Fibroblast of upper back skin (primary cell): ENCODE measurements around the gene FLRT2.

Experiments
- DNase-seq: peaks from one replicate; pipeline ENCODE4 v3.0.0-alpha.2; 2013

FLRT2 gene

GRCh38 chr14:85601246-85601645 is 71.3 kb downstream of the FLRT2 start:
- DNase-seq, result no peak

DNA sequence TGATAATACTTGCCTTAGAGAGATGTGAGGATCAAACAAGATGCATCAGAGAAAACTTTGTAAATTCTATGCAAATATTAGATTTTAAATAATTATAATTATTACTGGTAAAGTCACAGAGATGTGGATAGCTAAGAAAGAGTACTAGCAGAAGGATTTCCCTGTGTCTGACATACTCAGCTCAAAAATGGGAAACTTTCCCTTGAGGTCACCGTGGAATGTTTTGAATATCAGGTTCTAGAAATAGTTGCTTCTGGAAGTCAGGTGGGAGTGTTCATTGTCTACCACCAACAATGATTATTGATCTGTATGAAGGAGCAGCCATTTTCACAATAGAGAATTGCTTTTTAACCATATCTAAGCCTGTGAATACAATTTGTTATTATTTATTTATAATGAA is 71.7 kb downstream of the FLRT2 start:
- DNase-seq, result no peak

- DNase-seq, result no peak
These were observed 72.4 kb downstream of the FLRT2 start for GRCh38 chr14:85602345-85602744.

GRCh38 chr14:85604021-85604420 is 74.1 kb downstream of the FLRT2 start:
- DNase-seq, result no peak

- DNase-seq, result no peak
These were observed 74.8 kb downstream of the FLRT2 start for GRCh38 chr14:85604714-85605113.

- peak; percentile 77 for DNase-seq
These were observed 77.7 kb downstream of the FLRT2 start for GRCh38 chr14:85607651-85608081.

GRCh38 chr14:85613496-85613895 is 83.6 kb downstream of the FLRT2 start:
- no peak for DNase-seq

- no peak for DNase-seq
These were observed 86.5 kb downstream of the FLRT2 start for GRCh38 chr14:85616386-85616885.

- no peak for DNase-seq
These were observed 86.9 kb downstream of the FLRT2 start for GRCh38 chr14:85616886-85617285.

DNA sequence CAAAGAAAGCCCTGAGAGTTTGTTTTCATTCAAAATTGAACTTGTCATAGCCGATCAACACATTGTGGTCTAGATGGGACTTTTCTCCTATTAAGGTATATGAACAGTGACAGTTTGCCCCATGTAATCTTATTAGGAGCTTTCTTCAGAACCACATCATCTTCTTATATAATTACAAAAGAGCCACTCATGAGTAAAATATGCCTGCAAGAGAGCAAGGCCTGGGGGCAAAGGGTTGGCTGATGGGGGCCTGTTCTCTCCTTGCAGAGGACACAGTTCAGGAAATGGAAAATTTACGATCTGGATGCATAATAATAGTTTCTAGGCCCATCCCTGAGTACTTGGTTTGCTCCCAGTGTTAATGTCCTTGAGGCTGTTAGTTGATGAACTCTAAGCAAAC is 87.8 kb downstream of the FLRT2 start:
- no peak for DNase-seq

DNA sequence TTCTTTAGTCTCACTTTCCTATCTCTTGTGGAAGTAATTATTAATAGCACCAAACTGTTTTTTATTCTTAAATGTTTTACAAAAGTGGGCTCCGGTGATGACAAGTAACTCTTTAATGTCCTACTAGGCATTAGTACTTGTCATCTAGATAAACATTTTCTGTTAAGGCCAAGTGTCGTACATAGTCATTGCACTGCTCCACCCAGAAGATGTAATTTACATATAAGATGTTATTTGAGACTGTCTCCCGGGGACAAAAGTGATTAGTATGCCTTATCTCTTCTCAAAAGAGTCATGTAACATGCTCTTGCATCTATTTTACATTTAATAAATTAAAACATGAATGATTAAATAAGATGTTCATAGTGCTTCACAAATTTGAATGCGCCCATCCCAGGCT is 88.4 kb downstream of the FLRT2 start:
- DNase-seq, result no peak

- DNase-seq, result no peak
These were observed 89.0 kb downstream of the FLRT2 start for GRCh38 chr14:85618978-85619377.

DNA sequence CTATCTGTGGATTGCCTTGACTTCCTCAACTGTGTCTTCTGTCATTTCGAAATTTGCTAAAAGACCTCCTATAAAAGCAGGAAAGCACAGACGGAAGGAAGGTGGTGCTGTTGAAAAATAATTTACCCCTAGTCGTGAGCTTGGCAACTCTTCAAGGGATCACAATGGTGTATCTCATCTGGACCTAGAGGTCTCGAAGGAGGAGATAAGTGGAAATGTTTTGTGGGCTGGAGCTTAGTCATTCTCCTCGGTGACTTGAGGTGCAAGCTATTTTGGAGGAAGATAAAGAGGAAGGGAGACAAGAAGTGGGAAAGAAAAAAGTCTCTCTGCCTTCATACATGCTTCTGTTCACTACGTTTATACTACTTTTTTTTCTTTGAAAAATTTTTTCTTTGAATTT is 89.9 kb downstream of the FLRT2 start:
- no peak for DNase-seq

DNA sequence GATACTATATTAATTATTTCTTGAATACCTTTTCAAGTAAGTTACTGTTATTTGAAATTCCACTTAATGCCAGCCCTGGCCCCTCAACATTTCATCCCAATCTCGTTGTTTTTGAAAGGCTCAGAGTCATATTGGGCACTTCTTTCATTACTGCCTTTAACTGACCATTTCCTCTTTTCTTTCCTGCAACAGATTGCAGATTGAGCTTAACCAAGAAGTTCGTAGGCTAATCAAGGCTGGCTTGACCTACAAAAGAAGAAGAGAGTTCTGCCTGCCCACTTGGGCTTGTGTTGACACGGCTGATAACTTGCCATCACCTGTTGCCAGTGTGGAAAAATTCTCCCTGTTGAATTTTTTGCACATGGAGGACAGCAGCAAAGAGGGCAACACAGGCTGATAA is 91.0 kb downstream of the FLRT2 start:
- DNase-seq, result no peak

GRCh38 chr14:85622106-85622505 is 92.2 kb downstream of the FLRT2 start:
- DNase-seq, result no peak

DNA sequence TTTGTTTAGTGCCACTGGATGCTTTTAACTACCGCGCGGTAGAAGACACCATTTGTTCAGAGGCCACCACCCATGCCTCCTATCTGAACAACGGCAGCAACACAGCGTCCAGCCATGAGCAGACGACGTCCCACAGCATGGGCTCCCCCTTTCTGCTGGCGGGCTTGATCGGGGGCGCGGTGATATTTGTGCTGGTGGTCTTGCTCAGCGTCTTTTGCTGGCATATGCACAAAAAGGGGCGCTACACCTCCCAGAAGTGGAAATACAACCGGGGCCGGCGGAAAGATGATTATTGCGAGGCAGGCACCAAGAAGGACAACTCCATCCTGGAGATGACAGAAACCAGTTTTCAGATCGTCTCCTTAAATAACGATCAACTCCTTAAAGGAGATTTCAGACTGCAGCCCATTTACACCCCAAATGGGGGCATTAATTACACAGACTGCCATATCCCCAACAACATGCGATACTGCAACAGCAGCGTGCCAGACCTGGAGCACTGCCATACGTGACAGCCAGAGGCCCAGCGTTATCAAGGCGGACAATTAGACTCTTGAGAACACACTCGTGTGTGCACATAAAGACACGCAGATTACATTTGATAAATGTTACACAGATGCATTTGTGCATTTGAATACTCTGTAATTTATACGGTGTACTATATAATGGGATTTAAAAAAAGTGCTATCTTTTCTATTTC is 93.2 kb downstream of the FLRT2 start:
- no peak for DNase-seq

GRCh38 chr14:85625925-85626585 is 96.1 kb downstream of the FLRT2 start:
- DNase-seq, result no peak

GRCh38 chr14:85634205-85634604 is 104.3 kb downstream of the FLRT2 start:
- DNase-seq, result peak; percentile 39

DNA sequence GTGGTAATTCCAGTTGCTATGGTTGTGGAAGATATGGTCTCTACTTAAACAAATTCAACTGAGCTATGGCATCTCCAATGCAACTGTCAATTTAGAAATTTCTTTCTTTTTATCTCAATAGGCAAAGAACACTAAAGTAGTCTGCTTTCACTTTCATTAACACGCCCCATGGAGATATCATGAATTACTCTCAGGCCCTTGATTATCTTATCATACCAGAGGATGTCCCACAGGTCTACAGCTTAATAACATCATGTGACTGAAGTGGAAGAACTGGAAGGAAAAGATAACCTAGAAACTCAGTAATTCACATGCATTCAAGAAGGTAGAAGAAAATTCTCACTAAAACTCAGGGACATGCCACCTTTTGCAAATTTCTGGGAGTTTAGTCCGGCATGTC is 114.3 kb downstream of the FLRT2 start:
- no peak for DNase-seq

- DNase-seq, result no peak
These were observed 123.1 kb downstream of the FLRT2 start for GRCh38 chr14:85653029-85653428.

DNA sequence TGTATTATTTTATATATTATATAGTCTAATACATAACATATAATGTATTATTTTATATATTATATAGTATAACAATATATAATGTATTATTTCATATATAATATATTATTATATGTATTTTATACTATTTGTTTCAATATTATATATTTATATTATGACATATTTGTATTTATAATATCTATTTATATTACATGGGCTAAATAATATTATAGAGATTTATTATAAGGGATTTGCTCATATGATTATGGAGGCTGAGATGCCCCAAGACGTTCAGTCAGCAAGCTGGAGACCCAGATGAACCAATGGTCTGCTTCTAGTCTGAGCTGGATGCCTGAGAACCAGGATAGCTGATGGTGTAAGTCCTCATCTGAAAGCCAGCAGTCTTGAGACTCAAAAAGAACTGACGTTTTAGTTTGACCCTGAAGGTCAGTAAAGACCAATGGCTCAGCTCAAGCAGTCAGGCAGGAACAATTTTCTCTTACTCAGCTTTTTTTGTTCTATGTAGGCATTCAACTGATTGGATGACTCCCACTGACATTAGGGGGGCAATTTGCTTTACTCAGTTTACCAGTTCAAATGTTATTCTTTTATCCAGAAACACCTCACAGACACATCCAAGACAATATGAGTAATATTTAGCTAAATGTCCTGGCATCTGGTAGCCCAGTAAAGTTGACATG is 130.4 kb downstream of the FLRT2 start:
- DNase-seq, result no peak

- no peak for DNase-seq
These were observed 132.2 kb downstream of the FLRT2 start for GRCh38 chr14:85662096-85662495.

DNA sequence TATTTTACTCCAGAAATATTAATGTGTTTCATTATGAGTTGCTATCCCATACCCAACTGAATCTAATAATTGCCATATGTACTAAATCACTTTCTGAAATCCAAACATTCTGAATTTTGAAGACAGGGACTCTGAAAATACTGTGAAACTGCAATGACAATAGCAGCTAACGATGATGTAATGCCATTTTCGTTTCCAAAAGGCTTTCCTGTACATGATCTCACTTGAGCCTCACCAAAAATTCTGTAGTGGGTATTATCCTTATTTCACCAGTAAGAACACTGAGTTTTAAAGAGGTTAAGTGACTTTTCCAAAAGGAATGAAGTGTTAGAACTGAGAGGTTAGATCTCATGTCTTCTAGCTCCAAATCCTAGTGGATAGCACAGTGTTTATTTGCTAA is 133.3 kb downstream of the FLRT2 start:
- DNase-seq, result no peak

GRCh38 chr14:85663667-85664066 is 133.7 kb downstream of the FLRT2 start:
- no peak for DNase-seq
